NCI-H226 (cell line): Measurements from ENCODE around the gene S100A5.
A peak's percentile ranks its signal among the peaks of the same experiment; 100 is the strongest.

Experiments
- DNase-seq: peaks from one replicate; pipeline ENCODE4 v3.0.0-alpha.2; 2015

Gene S100A5

DNA sequence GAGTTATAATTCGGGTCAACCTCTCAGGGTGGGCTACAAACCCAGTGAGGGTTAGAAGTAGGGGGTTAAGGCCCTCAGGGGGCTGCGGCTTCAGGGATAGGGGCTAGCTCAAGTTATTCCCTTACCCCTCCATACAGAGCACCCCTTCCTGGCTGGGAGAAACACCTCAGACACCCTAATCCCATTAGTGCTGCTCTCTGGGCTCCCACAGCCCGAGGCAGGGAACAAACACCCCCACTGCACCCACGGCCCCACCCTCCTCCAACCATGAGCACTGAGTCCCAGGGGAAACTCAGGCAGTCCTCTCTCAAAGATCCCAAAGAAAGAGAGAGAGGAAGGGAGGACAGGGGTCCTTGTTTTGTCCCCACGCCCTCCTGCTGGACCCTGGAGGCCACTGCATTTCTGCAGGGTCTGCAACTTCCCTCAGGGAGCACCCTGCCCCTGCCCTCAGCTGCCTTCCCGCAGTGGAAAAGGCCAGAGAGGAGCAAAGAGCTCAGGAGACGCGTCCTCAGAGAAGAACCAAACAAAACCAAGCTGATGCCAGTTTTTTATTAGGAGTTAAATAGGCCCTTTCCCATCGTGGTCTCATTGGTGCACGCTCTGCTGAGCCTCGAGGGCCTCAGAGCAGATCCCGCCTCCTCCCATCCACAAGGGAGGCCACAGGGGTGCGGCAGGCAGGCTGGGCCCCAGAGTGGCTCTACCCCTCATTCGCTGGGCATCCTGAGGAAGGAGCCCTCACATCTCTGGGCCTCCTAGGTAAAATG, 6.2 kb upstream of the S100A5 start:
- DNase-seq, result no peak

DNA sequence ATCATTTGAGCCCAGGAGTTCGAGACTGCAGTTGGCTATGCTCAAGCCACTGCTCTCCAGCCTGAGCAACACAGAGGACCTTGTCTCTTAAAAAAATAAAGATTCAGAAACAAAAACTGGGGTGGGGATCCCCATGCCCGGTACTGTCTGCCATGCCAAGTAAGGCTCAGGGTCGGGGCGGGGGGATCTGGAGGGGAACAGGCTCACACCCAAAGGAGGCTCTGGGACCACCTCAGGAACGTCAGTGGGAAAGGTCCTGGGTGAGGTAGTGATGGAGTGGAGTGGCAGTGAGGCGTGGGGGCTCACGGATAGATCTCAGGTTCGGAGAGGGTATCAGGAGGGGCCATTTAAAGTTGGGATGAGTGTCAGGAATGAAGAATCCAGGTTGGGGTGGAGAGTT, 5.6 kb upstream of the S100A5 start:
- DNase-seq, result no peak

DNA sequence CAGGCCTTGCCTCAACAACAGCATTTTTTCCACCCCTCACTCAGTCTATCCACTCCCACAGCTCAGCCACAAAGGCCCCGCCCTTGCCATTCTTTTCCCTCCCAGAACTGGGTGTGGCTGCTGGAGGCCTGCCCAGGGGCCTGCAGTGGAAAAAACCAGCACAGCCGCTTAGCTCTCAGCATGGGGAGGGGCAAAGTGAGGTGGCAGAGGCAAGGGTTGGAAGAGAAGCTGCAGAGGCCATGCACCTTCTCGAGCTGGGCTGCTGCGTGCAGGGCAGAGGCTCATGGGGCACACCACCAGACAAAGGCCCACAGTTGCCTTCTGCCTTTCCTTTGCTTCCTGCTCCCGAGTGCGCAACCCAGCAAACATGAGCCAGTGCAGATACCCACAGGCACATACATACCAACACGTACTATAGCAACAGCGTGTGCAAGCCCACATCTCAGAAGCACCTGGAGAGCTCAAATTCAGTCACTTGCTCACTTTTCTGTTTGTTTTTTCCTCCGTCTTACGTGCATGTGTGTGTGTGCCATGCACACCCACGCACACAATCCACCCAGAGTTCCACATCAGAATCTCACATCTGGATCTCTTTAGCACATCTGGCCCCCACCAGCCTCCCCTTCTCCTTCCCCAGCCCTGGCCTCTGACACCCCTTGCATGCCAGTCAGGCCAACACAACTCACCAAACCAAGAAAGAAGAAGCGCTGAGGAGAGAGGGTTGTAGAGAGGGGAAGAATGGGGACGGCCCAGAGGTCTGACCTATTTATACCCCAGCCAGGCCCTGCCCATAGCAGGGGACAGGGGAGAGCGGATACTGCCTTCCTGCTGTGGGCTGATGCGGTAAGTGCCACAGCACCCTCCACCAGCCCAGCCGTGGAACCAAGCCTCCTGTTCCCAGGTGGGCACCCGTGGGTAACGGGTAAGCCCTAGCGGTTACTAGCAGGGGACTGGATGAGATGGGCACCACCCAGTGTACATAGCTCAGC, 4.6 kb upstream of the S100A5 start, which contains the start of gene S100A4:
TSS of gene S100A4 (minus strand) at position 740 of the 989 bp plus-strand sequence. CDS start 1,012 bp downstream, outside the sequence.
- peak; percentile 93 for DNase-seq

DNA sequence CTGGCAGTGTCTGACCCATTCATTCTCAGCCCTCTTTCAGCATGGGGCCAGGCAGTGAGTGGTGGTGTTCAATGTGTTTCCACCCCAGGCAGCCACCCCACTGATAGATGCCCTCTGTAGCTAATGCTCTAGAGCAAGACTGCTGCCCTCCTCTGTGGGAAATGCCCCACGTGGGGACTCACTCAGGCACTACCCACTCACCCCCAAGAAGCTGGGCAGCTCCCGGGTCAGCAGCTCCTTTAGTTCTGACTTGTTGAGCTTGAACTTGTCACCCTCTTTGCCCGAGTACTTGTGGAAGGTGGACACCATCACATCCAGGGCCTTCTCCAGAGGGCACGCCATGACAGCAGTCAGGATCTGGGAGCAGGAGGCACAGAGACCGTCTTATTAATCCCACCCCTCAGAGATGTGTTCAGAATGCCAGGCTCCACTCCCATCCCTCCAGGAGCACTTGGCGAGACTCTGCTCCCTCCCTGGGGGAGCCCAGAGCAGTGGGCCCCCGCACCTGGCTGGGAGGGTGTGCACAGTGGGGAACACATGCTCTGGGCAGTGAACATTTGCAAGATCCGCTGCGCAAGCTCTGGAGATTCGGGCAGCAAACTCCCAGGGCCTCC, 3.8 kb upstream of the S100A5 start:
- DNase-seq, result no peak

DNA sequence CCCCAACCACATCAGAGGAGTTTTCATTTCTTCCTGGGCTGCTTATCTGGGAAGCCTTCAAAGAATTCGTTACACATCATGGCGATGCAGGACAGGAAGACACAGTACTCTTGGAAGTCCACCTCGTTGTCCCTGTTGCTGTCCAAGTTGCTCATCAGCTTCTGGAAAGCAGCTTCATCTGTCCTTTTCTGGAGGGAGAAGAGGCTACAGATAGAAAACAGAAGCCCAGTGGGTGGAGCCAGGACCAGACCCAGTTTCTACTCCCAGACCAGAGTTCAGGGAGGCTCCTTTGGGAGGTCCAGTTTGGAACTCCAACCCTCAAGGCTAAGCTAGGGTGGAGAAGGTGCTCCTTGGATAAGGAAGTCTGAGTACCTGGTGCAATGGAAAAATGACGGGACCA, 3.0 kb upstream of the S100A5 start:
- no peak for DNase-seq

DNA sequence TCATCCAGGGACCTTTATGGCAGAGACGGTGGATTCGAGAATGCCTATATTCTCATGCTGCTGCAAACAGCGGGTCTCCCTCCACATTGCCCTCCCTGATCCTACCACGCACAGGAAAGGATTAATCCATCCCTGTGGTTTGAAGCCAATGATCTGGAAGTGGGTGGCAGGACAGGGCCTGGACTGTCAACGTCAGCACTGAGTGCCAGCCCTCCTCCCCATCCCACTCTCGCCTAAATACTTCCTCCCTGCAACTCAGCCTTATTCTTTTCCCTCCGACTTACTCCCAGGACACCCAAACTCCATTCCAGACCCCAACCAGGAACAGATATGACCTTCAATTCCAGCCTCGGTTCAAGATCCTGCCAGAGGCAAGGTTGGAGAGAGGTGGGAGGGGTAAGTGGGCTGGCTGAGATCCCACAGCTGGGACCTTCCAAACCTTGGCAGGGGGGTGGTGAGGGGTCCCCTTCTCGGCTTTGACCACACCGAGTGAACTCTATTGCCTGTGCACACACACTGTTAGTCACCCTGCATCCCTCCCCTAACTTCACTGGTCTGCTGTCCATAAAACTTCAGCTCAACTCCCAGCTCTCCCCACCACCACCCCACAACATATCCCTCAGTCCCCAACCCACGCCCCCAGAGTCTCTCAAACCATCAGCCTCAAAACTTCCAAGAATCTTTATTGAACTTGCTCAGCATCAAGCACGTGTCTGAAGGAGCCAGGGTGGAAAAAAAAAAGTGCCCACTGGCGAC, 2.4 kb upstream of the S100A5 start:
- no peak for DNase-seq

DNA sequence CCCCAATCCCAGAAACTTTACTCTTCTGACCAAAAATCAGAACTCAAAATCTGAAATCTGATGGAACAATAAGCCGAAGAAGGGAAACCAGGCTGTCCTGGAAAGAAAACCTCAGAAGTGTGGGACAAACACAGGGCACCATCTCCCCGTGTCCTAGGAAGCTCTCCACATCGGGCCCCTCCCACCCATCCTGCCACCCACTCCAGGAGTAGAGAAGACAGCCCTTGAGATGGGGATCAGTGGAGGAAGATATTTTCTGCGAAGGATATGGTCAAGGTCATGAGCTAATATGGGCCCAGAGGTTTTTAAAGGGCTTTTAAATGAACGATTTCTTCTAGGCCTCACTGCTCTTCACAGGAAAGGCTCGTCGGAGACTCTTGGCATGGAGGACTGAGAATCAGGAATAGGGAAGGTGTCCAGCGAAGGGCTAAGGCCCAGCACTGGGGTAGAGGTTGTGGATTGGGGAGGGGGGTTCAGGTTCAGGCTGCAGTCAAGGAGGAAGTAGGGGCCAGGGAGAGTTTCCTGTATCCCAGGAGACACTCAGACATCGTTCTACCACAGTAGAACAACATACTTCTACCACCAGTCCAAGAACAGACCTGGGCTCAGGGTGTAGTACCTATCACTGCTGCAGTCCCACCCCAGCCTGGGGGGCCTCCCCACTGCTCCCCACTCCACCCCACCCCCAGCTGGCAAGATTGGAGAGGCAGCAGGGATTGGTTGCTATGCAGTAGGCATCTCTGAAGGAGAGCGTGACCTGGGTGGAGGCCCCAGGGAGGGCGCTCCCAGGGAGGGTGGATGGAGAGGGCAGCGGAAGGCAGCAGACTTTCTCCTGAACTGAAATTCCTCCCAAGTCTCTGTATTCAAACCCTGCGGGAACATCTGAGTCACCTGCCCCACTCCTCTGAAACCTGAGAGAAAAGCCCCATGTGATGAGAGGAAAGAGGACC, 1.2 kb upstream of the S100A5 start:
- no peak for DNase-seq

DNA sequence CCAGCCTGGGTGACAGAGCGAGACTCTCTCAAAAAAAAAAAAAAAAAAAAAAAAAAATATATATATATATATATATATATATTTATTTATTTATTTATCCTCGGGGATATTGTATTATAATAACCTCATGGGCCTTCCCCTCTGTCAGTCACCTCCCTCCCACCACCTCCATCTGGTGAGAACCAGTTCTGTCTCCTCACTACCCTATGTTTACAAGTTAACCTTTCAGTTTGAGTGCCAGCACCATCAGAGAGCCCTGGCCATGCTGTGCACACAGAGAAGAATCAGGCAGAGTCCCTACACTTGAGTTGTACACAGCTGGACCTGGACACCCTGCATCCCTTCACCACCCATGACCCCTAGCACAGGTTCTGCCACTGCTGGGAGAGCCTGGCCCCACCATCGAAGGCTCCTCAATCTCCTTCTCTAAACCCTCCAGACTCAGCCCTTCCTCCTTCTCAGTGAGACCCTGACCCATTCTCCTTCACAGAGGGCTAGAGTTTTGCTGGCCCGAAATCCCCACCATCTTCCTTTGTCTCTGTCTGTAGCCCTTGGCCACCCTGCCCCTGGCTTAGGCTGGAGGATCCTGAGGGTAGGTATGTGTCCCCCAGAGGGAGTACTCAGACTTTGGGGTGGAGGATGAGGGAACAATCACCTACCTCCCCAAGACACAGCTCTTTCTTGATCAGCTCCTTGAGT, 1.2 kb downstream of the S100A5 start:
- DNase-seq, result no peak

DNA sequence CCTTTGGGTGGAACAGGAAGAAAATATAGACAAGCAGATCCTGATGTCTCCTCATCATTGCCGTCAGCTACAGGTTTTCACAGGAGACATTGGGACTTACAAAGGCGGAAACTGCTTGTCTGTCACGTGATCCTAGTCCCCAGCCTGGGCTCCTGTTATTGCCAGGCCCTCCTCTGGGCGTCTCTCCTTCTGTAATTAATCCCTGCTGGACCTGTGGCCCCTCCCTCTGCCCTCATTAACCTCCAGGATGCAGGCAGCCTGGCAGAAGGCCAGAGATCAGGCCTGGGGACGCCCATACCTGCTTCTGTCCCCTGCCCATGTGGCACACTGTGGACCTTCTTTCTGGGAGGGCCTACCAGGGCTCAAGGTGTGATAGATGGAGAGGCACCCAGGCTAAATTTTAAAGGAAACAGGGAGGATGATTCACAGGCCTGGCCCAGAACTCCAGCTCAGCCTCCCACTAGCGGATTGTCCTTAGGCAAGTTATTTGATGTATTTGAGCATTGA, 2.4 kb downstream of the S100A5 start:
- DNase-seq, result peak; percentile 70

DNA sequence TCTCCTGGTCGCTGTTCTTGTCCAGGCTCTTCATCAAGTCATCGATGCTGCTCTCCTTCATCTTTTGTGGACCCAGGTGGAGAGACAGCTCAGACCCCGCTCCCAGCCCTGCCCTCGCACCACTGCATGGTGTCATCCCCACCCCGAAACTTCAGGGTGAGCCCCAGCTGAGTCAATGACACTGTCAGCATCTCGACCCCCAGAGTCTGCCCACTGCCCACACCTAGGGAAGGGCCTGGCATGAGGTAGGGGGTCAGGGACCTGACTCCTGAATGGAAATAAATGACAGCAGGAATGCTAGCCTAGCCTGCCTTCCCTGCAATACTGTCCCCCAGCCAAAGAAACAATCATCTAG, 3.4 kb downstream of the S100A5 start:
- DNase-seq, result no peak

DNA sequence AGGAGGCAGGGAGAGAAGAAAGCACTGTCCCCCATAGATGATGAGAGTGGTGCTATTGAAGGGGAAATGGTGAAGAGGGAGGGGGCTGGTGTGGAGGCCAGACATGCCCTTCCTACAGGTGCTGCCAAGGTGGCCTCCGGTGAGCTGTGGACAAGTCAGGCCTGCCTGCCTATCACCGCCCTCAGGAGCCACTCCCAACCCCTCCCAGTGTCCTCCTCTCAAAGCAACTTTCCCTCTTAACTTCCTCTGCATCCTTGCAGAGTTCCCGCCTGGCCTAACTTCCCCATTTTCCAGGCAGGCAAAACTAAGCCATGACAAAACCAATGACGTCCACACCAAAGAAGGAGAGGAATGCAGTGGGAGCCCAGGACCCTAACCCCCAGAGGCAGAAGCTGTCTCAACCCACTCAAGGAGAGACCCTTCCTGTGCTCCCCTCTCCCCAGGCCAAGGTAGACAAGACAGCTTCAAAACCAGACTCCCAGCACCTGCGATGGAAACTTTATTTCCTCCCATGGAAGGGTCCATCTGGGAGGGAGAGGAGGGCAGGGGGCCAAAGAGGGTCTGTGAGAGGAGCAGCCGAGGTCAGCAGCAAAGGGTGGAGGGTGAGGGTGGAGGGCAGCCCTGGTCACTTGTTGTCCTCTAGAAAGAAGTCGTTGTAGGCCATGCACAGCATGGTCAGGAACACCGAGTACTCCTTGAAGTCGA, 3.9 kb downstream of the S100A5 start:
- DNase-seq, result peak; percentile 32

DNA sequence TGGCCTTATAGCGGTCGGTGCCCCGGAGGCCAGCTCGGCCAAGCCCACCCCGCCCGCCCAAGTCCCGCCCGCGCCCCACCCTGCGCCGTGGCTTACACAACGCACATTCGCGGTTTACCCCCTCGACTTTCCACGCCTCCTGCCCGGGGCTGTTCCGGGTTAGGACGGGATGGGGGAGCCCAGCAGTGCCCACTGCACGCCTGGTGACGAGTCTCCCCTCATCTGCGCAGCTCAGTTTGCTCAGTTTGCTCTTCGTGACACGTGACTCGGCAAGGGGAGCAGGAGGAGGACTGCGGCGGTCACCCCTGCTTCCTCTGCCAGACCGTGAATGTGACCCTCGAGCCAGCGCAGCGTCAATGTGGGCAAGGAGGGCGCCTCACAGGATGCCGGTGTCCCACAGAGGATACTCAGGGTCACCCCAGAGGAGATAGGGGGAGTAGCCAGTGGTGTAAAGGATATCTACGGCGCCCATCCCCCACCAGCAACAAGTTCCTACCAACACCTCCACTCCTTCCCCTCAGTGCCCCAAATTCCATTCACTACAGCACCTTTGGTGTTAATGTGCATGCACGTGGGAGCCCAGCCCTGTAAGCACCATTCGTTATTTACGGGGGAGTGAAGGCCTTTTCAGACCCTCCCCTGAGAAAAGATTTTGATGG, 4.6 kb downstream of the S100A5 start:
- peak; percentile 97 for DNase-seq

DNA sequence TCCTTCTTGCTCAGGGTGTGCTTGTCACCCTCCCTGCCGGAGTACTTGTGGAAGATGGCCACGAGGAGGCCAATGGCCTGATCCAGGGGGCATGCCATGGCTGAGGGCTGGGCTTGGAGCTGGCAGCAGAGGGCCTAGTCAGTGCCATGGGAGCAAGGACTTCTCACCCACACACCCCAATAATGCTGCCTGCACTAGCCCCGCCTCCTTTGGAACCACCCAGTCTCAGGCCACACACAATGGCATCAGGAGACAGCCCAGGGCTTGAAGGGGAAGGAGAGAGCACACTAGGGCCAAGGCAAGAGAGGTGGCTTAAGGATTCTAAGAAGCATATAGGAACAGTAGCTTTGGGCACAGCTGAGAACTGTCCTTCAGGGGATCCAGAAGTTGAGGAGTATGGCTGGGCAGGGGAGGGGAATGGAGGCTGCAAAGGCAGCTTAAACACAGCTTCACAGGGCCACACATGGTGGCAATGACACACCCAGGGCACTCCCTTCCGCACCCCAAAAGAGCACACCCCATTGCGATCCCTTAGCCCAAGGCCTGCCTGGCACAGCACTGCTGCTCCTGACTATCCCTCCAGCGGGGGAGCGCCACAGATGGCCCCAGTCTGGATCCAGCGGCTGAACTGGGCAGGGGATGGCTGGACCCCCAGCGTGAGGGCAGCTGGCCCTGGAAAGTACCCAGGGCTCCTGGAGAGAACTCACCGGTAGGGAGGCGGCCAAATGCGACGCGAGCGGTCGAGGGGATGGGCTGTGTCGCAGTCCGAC, 5.3 kb downstream of the S100A5 start, which contains the start of gene S100A6:
TSS of gene S100A6 (minus strand) at position 750 of the 770 bp plus-strand sequence. CDS start at position 98, 652 bp downstream.
- peak; percentile 52 for DNase-seq

DNA sequence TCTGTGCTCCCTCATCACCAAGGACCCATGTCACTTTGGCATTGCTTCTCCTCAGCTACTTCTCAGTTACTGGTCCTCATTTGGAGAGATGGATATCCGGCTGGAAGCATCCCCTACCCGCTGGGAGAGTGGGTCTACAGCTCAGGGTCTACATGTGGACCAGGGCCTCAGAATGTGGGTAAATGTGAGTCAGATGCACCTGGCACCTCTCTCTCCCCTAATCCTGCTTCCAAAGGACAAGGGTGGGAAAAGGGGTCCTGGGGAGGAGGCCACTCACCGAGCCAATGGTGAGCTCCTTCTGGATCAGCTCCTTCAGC, 5.9 kb downstream of the S100A5 start:
- DNase-seq, result no peak

DNA sequence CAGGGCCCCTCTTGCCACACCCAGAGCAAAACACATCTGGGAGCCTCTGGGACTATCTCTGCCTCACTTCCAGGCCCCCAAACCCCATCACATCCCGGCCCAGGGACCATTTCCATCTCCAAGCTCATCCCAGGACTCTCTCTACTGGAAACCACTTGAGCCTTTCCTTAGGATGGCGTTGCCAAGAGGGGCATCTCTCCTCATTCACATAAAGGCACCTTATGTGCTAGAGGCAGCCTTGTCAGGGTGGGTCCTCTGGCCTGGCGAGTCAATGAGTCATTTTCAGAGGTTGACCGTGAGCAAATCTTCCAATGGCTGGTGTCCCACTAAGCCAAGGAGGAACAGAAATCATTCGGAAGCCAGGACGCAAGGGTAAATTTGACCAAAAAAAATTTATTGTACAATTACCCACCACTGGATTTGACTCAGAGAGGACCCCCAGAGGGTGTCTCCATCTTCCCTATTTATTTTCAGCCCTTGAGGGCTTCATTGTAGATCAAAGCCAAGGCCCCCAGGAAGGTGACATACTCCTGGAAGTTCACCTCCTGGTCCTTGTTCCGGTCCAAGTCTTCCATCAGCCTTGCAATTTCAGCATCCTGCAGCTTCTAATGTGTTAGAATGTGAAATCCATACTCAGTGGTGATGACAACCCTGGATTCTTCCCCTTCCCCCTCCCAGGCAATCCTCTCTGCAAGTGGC, 6.4 kb downstream of the S100A5 start:
- peak; percentile 22 for DNase-seq

DNA sequence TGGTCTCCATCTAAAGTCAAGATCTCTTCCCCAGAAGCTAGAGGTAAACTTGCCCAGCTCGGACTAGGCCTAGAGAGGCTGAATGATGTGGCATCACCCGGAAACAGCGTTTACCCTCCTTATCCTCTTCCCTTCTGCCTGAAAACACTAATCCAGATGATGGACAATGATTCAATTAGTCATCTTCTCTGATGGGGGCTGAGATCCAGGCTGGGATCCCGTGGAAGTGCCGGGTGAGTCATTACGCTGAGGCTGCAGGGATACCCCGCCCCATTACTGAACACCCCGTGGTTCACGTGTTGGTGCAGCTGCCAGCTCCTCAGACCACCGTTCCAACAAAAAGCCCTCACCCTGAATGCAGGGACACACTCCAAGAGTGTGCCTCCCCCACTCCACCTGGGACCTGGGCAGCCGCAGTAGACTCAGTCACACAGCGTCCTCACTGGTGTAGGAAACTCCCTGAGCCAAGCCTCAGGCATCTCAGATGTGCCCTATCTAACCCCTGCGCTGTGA, 7.0 kb downstream of the S100A5 start:
- DNase-seq, result peak; percentile 91

DNA sequence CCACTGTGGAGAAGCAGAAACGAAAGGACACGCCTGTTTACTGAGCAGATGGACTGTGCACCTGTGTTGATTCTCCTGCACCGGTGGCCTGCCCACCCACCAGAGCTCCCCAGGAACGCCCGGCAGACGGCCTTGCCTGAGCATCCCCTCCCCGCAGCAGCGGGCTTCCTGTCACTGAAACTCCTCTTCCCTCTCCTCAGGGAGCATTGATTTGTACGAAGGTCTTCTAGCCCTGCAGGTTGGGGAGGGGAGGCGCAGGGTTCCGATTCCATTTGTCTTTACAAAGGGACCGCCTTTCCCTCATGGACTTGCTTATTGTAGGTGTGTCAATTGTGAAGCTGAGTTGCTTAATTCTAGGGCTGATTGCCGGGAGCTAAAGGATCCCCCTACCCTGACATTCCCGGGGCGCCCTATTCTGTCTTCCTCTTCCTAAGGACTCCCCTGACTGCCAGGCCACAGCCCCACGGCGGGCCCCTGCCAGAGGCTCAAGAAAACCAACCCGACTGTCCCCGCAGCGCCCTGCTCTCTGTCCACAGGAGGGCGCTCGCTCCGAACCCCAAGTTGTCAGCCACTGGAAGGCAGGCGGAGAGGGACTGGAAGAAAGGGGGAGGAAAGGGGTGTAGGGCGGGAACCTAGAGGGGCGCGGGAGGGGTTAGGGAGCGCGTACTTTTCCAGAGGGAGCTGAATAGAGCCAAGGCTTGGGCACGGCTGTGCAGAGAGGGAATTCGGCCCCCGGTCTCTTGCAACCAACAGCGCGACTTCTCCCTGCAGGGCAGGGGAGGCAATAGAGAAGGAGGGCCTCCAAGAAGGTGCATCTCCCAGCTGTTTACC, 7.8 kb downstream of the S100A5 start:
- peak; percentile 74 for DNase-seq
